Trophoblast cell (in vitro differentiated cells and primary cell): ENCODE data around the gene ABHD3.
"Not testable (repeated sequence)": the region's sequence is repeated elsewhere in the genome, so short reads cannot be mapped to it uniquely, and the experiment has no call there.

Source experiments
- DNase-seq, 2 donors: peaks; one replicate each; pipeline ENCODE4 v3.0.0-alpha.2; 2016
- H2AFZ ChIP-seq: 2 replicates; pipeline ENCODE4 v1.6.1; 2013; ENCODE audit warnings: low read length, moderate library complexity, mild to moderate bottlenecking; ENCODE audit not compliant: insufficient read depth, poor library complexity
- H2AK5ac ChIP-seq: 2 replicates; pipeline ENCODE4 v1.6.1; 2013; ENCODE audit warnings: mild to moderate bottlenecking, low read length
- H2BK120ac ChIP-seq: 2 replicates; pipeline ENCODE4 v1.6.1; 2013; ENCODE audit warnings: low read length, mild to moderate bottlenecking, moderate library complexity; ENCODE audit not compliant: insufficient read depth, poor library complexity
- H2BK12ac ChIP-seq: 2 replicates; pipeline ENCODE4 v1.6.1; 2013; ENCODE audit warnings: mild to moderate bottlenecking, low read length, moderate library complexity
- H2BK5ac ChIP-seq: 2 replicates; pipeline ENCODE4 v1.6.1; 2013; ENCODE audit warnings: low read length, low read depth, moderate library complexity, mild to moderate bottlenecking; ENCODE audit not compliant: poor library complexity
- H3K14ac ChIP-seq: 2 replicates; pipeline ENCODE4 v1.6.1; 2013; ENCODE audit warnings: mild to moderate bottlenecking, low read length
- H3K18ac ChIP-seq: 2 replicates; pipeline ENCODE4 v1.6.1; 2013; ENCODE audit warnings: mild to moderate bottlenecking, low read length
- H3K23ac ChIP-seq: 2 replicates; pipeline ENCODE4 v1.6.1; 2013; ENCODE audit warnings: low read length
- H3K27ac ChIP-seq: 2 replicates; pipeline ENCODE4 v1.5.1; 2013; ENCODE audit warnings: low read depth, mild to moderate bottlenecking, inconsistent platforms, low read length, moderate library complexity
- H3K27me3 ChIP-seq: 2 replicates; pipeline ENCODE4 v1.6.1; 2013; ENCODE audit warnings: inconsistent platforms, mild to moderate bottlenecking, low read length, moderate library complexity; ENCODE audit not compliant: insufficient read depth
- H3K36me3 ChIP-seq, 2 experiments: 1 replicate in 1 of 2; 2 replicates in 1 of 2; pipeline ENCODE4 v1.6.1; 2013; ENCODE audit warnings: low read length in 2 of 2, mild to moderate bottlenecking in 2 of 2, moderate library complexity in 1 of 2; ENCODE audit not compliant: insufficient read depth in 2 of 2, control insufficient read depth in 1 of 2
- H3K4ac ChIP-seq: 2 replicates; pipeline ENCODE4 v1.6.1; 2013; ENCODE audit warnings: low read depth, mild to moderate bottlenecking, low read length, moderate library complexity
- H3K4me1 ChIP-seq, 2 experiments: 1 replicate in 1 of 2; 2 replicates in 1 of 2; pipeline ENCODE4 v1.6.1; 2013; ENCODE audit warnings: low read length in 2 of 2, mild to moderate bottlenecking in 2 of 2, moderate library complexity in 1 of 2; ENCODE audit not compliant: insufficient read depth in 2 of 2, control insufficient read depth in 1 of 2
- H3K4me2 ChIP-seq: 2 replicates; pipeline ENCODE4 v1.6.1; 2013; ENCODE audit warnings: inconsistent platforms, mild to moderate bottlenecking, low read length, moderate library complexity
- H3K4me3 ChIP-seq: 2 replicates; pipeline ENCODE4 v1.5.1; 2013; ENCODE audit warnings: mild to moderate bottlenecking, low read depth, low read length, inconsistent platforms
- H3K79me1 ChIP-seq: one replicate; pipeline ENCODE4 v1.6.1; 2013; ENCODE audit warnings: low read length
- H3K79me2 ChIP-seq: 2 replicates; pipeline ENCODE4 v1.6.1; 2013; ENCODE audit warnings: low read length, mild to moderate bottlenecking; ENCODE audit not compliant: control insufficient read depth, insufficient read depth, poor library complexity
- H3K9ac ChIP-seq: 2 replicates; pipeline ENCODE4 v1.6.1; 2013; ENCODE audit warnings: mild to moderate bottlenecking, low read length
- H3K9me3 ChIP-seq: 2 replicates; pipeline ENCODE4 v1.6.1; 2013; ENCODE audit warnings: low read depth, mild to moderate bottlenecking, control low read depth, inconsistent platforms, low read length; ENCODE audit not compliant: insufficient read depth
- H4K12ac ChIP-seq: 2 replicates; pipeline ENCODE4 v1.6.1; 2013; ENCODE audit warnings: low read depth, mild to moderate bottlenecking, low read length, moderate library complexity
- H4K8ac ChIP-seq: 2 replicates; pipeline ENCODE4 v1.6.1; 2013; ENCODE audit warnings: low read depth, mild to moderate bottlenecking, low read length, moderate library complexity
- H4K91ac ChIP-seq: one replicate; pipeline ENCODE4 v1.6.1; 2013; ENCODE audit warnings: low read depth, mild to moderate bottlenecking, low read length, moderate library complexity
- WGBS: extraction: QIAGEN DNeasy Blood & Tissue Kit; methylation state at CpG from one replicate; pipeline ENCODE4 v1.1.7; 2013; ENCODE audit warnings: missing lambda C conversion rate; ENCODE audit not compliant: insufficient read length, insufficient coverage; ENCODE audit errors: extremely low coverage; 5-methylcytosine and 5-hydroxymethylcytosine counted together

The ABHD3 gene

DNA sequence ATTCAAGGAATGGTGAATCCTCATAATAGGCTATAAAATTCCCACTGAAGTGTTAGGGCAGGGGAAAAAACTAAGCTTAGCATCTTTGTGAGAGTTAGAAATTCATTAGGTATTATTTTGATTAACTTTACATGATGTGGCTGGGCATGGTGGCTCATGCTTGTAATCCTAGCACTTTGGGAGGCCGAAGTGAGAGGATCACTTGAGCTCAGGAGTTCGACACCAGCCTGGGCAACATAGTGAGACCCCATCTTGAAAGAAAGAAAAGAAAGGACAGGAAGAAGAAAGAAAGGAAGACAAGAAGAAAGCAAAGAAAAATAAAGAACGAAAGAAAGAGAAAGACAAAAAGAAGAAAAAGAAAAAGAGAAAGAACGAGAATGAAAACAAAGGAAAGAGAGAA, 52.5 kb downstream of the ABHD3 start:
- Histone ChIP-seq H2BK120ac (no peak overlapping the region), H3K4me1 (no peaks in the 10 kb centered on the region), H3K79me1 (no peaks in the 10 kb centered on the region), H3K23ac (no peak overlapping the region), H4K12ac (no peak overlapping the region), H2AFZ (no peak overlapping the region), H3K4ac (no peak overlapping the region), H4K8ac (no peak overlapping the region), H3K79me2 (no peaks in the 10 kb centered on the region), H3K4me3 (no peak overlapping the region), H2AK5ac (no peak overlapping the region), H3K18ac (no peak overlapping the region), H3K4me2 (no peak overlapping the region), H2BK5ac (no peak overlapping the region), H3K27me3 (no peaks in the 10 kb centered on the region), H3K27ac (no peak overlapping the region), H3K9me3 (no peaks in the 10 kb centered on the region), H3K36me3 (peaks cover 0 to 3% of the 10 kb centered on the region in 2 experiments), H2BK12ac (no peak overlapping the region), H4K91ac (no peak overlapping the region), H3K14ac (no peak overlapping the region), H3K9ac (no peak overlapping the region)
- no CpG with 5 or more reads among the region's 4 CpGs for WGBS
- DNase-seq: no peak

DNA sequence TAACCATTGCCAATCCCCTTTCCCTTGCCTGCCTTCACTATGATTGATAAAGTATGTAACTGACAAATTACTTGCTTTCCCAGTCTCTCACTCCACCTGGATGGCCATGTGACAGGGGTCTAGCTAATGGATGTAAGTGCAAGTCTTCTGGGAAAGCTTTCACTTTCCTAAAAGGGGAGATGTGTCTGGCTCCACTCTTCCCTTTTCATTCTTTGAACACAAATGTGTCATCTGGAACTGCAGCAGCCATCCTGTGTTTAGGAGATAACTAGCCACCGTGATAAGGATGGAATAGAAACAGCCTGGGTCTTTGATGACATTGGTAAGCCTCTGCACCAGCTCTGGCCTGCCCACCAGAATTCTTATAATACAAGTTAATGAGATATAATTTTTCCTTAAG, 54.3 kb downstream of the ABHD3 start:
- no peak overlapping the region for H4K8ac ChIP-seq
- H3K18ac ChIP-seq: no peak overlapping the region
- no peaks in the 10 kb centered on the region for H3K79me2 ChIP-seq
- H4K91ac ChIP-seq: no peak overlapping the region
- no peaks in the 10 kb centered on the region for H3K9me3 ChIP-seq
- no peak overlapping the region for H3K27ac ChIP-seq
- H4K12ac ChIP-seq: no peak overlapping the region
- no peak overlapping the region for H2AK5ac ChIP-seq
- no peaks in the 10 kb centered on the region for H3K27me3 ChIP-seq
- H2AFZ ChIP-seq: no peak overlapping the region
- H3K14ac ChIP-seq: no peak overlapping the region
- no peak overlapping the region for H3K4me2 ChIP-seq
- no peak overlapping the region for H3K9ac ChIP-seq
- H2BK120ac ChIP-seq: no peak overlapping the region
- WGBS: no CpG with 5 or more reads among the region's 1 CpG
- H2BK12ac ChIP-seq: no peak overlapping the region
- H3K23ac ChIP-seq: no peak overlapping the region
- H3K4ac ChIP-seq: no peak overlapping the region
- no peaks in the 10 kb centered on the region for H3K4me1 ChIP-seq
- H3K4me3 ChIP-seq: no peak overlapping the region
- DNase-seq: no peak
- no peaks in the 10 kb centered on the region for H3K36me3 ChIP-seq
- no peaks in the 10 kb centered on the region for H3K79me1 ChIP-seq
- H2BK5ac ChIP-seq: no peak overlapping the region

GRCh38 chr18:21640375-21640774, 64.2 kb downstream of the ABHD3 start:
- not testable (repeated sequence) for DNase-seq, H3K36me3 ChIP-seq, H3K14ac ChIP-seq, H3K4ac ChIP-seq, H4K12ac ChIP-seq, H3K9ac ChIP-seq, H3K27me3 ChIP-seq, H4K91ac ChIP-seq, H2AK5ac ChIP-seq, H3K4me1 ChIP-seq, H3K23ac ChIP-seq, H2BK5ac ChIP-seq, H2BK120ac ChIP-seq, H3K4me2 ChIP-seq, H2BK12ac ChIP-seq, H3K79me2 ChIP-seq, H3K79me1 ChIP-seq, H3K18ac ChIP-seq, H3K27ac ChIP-seq, H4K8ac ChIP-seq, H2AFZ ChIP-seq, H3K9me3 ChIP-seq, H3K4me3 ChIP-seq
- WGBS: no CpG with 5 or more reads among the region's 5 CpGs

GRCh38 chr18:21638822-21639221, 65.8 kb downstream of the ABHD3 start:
- Histone ChIP-seq H2BK5ac (no peak overlapping the region), H3K14ac (no peak overlapping the region), H2BK120ac (no peak overlapping the region), H3K79me2 (no peaks in the 10 kb centered on the region), H3K4me3 (no peak overlapping the region), H4K12ac (no peak overlapping the region), H3K4me2 (no peak overlapping the region), H2AK5ac (no peak overlapping the region), H3K9me3 (no peaks in the 10 kb centered on the region), H3K79me1 (no peaks in the 10 kb centered on the region), H3K27me3 (no peaks in the 10 kb centered on the region), H3K23ac (no peak overlapping the region), H3K27ac (no peak overlapping the region), H4K8ac (no peak overlapping the region), H3K18ac (no peak overlapping the region), H2BK12ac (no peak overlapping the region), H4K91ac (no peak overlapping the region), H3K4ac (no peak overlapping the region), H3K36me3 (peaks cover 3 to 5% of the 10 kb centered on the region in 2 experiments), H3K4me1 (no peaks in the 10 kb centered on the region), H2AFZ (no peak overlapping the region), H3K9ac (no peak overlapping the region)
- WGBS: no CpG with 5 or more reads among the region's 3 CpGs
- DNase-seq: no peak
